Mammary epithelial cell (primary cell): ENCODE results near the gene P2RX7.

Experiments used
- CTCF ChIP-seq, 2 donors: IDR thresholded peaks in 1 of 2; conservative IDR thresholded peaks in 1 of 2; 2 replicates each; pipeline ENCODE4 v1.5.1; 2011 to 2012; ENCODE audit warnings: inconsistent platforms in 2 of 2, low read length in 2 of 2, mild to moderate bottlenecking in 2 of 2, control low read depth in 1 of 2, low read depth in 1 of 2; ENCODE audit not compliant: insufficient read depth in 1 of 2; ENCODE audit errors: extremely low read depth in 1 of 2
- EZH2 ChIP-seq: IDR thresholded peaks from 2 replicates; pipeline ENCODE4 v1.6.1; 2012; ENCODE audit warnings: low read length, inconsistent platforms, borderline replicate concordance

GRCh38 chr12:121142171-121142950 lies 9.7 kb downstream of the P2RX7 start:
- TF ChIP-seq CTCF (conservative IDR thresholded peaks at IDR 0.05 in 1 of 2, IDR thresholded peaks at IDR 0.05 in 1 of 2; ENCODE audit: extremely low read depth in 1 of 2, insufficient read depth in 1 of 2, low read depth in 1 of 2, low read length in 2 of 2) (no peak), EZH2 (no peak)
